Dermis lymphatic vessel endothelial cell (primary cell): ENCODE measurements around the gene FOLR3. TPM values are rescaled to one million over a fixed set of nuclear protein-coding genes. Genes with fewer than 3 reads are reported as not detected.

Source experiments
- total RNA-seq: library from RNA; depleted of rRNA; stranded (reverse); fragments of >200 nt; gene quantifications from 2 replicates; pipeline ENCODE4 v1.2.1, GENCODE V29; 2014

The FOLR3 gene
- total RNA-seq: not detected in 2 replicates

GRCh38 chr11:72135473-72135872 is at the start of gene FOLR3:
Gene FOLR3, plus strand, starts transcription at chr11:72135725. Its CDS starts 228 bp downstream, at chr11:72135953.

GRCh38 chr11:72102946-72103753 is 32.4 kb upstream of the FOLR3 start, which contains the start of gene LAMTOR1:
Gene LAMTOR1, minus strand, starts transcription at chr11:72103297. Its CDS starts 73 bp downstream, at chr11:72103224.

GRCh38 chr11:72105888-72106287 is 29.6 kb upstream of the FOLR3 start, which contains the start of gene TOMT:
Gene TOMT, plus strand, starts transcription at chr11:72105924. Its CDS starts 28 bp downstream, at chr11:72105952.

GRCh38 chr11:72112143-72112977 is 23.2 kb upstream of the FOLR3 start, which contains the start of gene ANAPC15:
Gene ANAPC15, minus strand, starts transcription at chr11:72112695. Its CDS starts 1,419 bp downstream, at chr11:72111276.

Other genes starting within 250 kb of the FOLR3 start
- 6.1 and 8.0 TPM in 2 replicates for gene XNDC1N, start 207.1 kb upstream of the FOLR3 start, total RNA-seq
- gene RNF121, start 206.7 kb upstream of the FOLR3 start, total RNA-seq: 18.3 and 18.7 TPM in 2 replicates
- 0.65 and 1.6 TPM in 2 replicates for gene IL18BP, start 136.8 kb upstream of the FOLR3 start, total RNA-seq
- gene NUMA1, start 55.2 kb upstream of the FOLR3 start, total RNA-seq: 104 and 137 TPM in 2 replicates
- gene LRRC51, start 54.9 kb upstream of the FOLR3 start, total RNA-seq: 3.4 and 3.8 TPM in 2 replicates
- gene LAMTOR1, start 32.4 kb upstream of the FOLR3 start, total RNA-seq: 88.4 and 94.2 TPM in 2 replicates
- gene TOMT, start 29.8 kb upstream of the FOLR3 start, total RNA-seq: not detected in 2 replicates
- gene ANAPC15, start 23.0 kb upstream of the FOLR3 start, total RNA-seq: 16.6 and 19.7 TPM in 2 replicates
- not detected in 2 replicates for gene FOLR1, start 56.4 kb downstream of the FOLR3 start, total RNA-seq
- gene FOLR2, start 81.1 kb downstream of the FOLR3 start, total RNA-seq: not detected in 2 replicates
- 28.7 and 31.2 TPM in 2 replicates for gene INPPL1, start 89.0 kb downstream of the FOLR3 start, total RNA-seq
- gene PHOX2A, start 108.5 kb downstream of the FOLR3 start, total RNA-seq: not detected in 2 replicates